C4-2B (cell line): ENCODE data around the gene GTF2E1.

Experiments used
- ZFX ChIP-seq: fragments of 450-650 bp; IDR thresholded peaks from 2 replicates; pipeline ENCODE4 v1.6.1; 2017
- TF ChIP-seq, protein P1 (sequence below): fragments of 450-650 bp; conservative IDR thresholded peaks from 2 replicates; pipeline ENCODE4 v1.5.1; 2017; ENCODE audit warnings: mild to moderate bottlenecking

GRCh38 chr3:120745466-120745865, 2.9 kb downstream of the GTF2E1 start:
- TF ChIP-seq, protein P1, sequence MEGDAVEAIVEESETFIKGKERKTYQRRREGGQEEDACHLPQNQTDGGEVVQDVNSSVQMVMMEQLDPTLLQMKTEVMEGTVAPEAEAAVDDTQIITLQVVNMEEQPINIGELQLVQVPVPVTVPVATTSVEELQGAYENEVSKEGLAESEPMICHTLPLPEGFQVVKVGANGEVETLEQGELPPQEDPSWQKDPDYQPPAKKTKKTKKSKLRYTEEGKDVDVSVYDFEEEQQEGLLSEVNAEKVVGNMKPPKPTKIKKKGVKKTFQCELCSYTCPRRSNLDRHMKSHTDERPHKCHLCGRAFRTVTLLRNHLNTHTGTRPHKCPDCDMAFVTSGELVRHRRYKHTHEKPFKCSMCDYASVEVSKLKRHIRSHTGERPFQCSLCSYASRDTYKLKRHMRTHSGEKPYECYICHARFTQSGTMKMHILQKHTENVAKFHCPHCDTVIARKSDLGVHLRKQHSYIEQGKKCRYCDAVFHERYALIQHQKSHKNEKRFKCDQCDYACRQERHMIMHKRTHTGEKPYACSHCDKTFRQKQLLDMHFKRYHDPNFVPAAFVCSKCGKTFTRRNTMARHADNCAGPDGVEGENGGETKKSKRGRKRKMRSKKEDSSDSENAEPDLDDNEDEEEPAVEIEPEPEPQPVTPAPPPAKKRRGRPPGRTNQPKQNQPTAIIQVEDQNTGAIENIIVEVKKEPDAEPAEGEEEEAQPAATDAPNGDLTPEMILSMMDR = no peak
- no peak for TF ChIP-seq ZFX
